HG03039 (cell line): ENCODE data around the gene MLN.
A peak's percentile ranks its signal among the peaks of the same experiment; 100 is the strongest.

ENCODE experiments used
- ATAC-seq: cut with Tn5 transposase; IDR thresholded peaks from one replicate; pipeline ENCODE4 v1.9.1; 2021; ENCODE audit warnings: mild to moderate bottlenecking, moderate library complexity; ENCODE audit not compliant: unreplicated experiment

The MLN gene

GRCh38 chr6:33790379-33790778 lies 13.4 kb downstream of the MLN start:
- no peak for ATAC-seq

DNA sequence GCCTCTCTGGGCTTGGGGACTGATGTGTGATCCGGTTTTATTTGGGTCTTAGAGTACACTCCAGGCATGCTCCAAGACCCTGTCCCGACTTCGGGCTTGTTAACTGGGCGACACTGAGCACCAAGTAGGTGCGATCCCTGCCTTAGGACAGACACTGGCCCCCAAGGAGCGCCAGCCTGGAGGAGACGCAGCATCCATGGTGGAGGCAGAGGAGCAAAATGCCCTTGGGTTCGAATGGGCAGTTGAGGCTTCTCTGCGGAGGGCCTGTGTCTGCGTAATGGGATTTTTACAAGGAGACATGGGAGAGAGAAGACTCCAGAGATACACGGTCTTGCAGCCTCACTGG lies 14.3 kb downstream of the MLN start:
- ATAC-seq: no peak

DNA sequence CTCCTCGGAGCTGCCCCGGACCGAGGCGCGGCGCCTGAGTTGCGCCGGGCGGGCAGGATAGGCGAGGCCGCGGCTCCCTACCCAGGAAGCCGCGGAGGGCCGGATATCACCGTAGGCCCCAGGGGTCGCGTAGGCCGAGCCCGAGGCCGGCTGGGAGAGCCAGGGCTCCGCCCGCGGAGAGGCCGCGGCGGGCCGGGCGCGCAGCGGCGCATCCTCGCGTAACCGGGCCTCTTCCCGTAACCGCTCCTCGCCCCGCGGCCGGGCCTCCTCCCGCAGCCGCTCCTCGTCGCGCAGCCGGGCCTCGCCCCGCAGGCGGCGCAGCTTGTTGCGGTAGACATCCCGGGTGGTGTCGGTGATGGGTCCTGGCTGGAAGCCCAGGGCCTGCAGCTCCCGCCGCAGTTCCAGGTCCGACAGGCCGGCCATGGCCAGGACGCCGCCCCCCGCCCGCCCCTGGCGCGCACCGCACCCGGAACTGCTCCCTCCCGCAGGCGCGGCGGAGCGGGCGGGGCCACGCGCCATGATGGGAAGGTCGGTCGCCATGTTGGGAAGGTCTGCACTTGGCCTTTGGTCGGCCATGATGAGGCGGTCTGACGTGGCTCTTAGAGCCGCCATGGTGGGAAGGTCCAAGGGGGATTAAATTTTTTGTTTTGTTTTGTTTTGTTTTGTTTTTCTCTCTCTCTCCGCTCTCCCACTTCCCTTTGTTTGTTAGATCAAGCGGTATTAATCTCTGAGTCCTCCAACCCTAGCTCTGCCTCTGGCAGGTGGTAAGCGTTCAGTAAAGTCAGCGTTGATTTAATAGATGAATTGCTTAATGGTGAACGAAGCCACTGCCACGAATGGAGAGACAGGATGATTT lies 14.9 kb downstream of the MLN start, which contains the start of gene LEMD2:
Gene LEMD2, minus strand, starts transcription at position 437 of the 856 bp plus-strand sequence. Its CDS starts 14 bp downstream, at position 423.
- peak; percentile 81 for ATAC-seq

- ATAC-seq: peak; percentile 33
Observed at GRCh38 chr6:33787954-33788693, 15.7 kb downstream of the MLN start.

DNA sequence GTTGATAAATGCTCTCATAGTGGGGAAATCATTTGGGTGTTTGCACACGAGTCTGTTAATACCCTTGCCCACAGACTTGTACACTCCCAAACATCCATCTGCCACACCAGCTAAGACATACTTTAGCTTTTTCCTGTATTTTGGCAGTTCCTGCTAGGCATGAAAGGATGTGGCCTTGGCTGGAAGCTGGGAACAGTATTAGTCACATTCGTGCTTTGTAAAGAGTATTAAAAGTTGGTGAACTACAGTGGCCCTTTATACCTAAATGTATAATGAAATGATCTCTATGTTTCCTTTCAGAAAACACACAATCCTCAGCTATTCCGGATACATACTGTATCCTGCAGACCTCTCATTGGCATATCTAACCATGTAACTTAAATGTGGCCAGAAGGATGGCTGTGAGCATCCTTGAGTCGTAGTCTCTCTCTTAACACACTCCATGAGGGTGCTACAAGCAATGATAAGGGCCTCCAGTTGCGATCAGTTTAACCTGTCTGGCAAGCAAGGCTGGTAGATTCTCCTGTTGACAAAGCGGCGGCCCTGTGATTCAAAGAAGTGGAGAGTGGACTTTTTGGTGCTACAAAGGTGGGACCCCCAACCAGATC lies 16.4 kb downstream of the MLN start:
- no peak for ATAC-seq

- no peak for ATAC-seq
Observed at GRCh38 chr6:33786736-33787135, 17.1 kb downstream of the MLN start.

GRCh38 chr6:33785778-33786177 lies 18.0 kb downstream of the MLN start:
- ATAC-seq: no peak

DNA sequence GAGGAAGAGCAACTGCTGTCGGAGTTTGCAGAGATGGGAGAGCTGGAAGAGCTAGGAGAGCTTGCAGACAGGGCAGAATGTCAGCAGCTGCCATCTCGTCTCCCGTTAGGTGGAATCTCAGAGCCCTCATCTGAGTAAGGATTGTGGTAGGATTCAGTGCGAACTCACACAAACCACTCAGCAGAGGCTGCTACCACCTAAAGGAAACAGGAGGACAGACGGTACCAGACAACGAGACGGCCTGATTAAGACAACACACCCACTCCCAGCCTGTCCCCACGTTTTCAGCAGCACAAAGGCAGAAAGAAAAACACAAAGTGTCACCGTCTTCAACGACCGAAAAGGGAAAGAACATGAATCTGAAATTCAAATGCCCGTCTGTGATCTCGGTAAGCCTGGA lies 19.0 kb downstream of the MLN start:
- ATAC-seq: no peak

DNA sequence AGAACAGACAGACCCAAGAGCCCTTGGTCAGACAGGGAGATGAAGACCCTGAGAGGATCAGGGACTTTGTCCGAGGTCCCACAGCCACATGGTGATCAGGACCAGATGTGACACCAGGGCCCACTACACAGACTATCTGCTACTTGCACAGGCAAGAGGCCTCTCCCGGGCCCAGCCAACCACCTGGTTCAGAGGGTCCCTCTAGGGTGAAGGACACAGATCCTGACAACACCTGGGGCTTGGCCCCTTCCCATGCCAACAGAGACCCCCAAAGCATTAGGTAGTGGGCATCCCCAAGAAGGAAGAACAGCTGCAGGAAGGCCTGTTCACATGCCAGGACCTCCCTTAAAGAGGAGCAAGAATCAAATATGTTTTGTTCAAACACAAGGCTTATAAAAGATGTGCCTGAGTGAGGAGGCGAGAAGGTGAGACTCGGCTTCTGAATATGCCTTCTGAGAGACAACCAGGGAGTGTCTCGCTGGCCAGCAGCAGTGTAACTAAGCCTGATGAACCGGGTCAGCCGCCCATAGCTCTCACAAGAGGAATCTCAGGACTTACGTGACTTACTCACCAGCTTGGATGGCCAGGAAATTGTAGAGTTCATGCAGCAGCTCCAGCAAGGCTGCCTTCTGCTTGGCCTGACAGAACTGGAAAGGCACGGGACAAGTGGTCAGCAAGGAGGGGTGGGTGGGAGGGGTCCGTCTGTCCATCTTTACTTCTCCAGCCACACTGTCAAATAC lies 19.9 kb downstream of the MLN start:
- no peak for ATAC-seq

- ATAC-seq: no peak
Observed at GRCh38 chr6:33782561-33782960, 21.2 kb downstream of the MLN start.

GRCh38 chr6:33781131-33781975 lies 22.4 kb downstream of the MLN start:
- ATAC-seq: no peak

GRCh38 chr6:33779895-33780294 lies 23.9 kb downstream of the MLN start:
- no peak for ATAC-seq

DNA sequence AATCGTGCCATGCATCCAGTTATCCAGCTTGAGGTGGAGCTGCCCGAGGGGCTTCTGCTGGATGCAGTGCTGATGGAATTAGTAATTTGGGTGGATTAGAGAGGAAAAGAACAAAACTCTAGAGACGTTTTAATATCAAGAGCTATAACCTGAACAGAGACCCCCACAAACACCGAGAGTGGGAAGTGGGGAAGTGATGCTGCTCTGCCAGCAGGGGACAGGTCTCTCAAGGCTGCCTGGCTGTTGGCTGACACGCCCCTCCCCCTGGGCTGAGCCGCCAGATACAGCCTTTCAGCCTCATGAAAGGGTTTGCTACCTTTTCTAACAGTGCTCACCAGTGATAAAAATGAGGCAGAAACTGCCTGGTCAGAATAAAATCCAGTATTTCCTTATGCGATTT lies 24.5 kb downstream of the MLN start:
- ATAC-seq: no peak

DNA sequence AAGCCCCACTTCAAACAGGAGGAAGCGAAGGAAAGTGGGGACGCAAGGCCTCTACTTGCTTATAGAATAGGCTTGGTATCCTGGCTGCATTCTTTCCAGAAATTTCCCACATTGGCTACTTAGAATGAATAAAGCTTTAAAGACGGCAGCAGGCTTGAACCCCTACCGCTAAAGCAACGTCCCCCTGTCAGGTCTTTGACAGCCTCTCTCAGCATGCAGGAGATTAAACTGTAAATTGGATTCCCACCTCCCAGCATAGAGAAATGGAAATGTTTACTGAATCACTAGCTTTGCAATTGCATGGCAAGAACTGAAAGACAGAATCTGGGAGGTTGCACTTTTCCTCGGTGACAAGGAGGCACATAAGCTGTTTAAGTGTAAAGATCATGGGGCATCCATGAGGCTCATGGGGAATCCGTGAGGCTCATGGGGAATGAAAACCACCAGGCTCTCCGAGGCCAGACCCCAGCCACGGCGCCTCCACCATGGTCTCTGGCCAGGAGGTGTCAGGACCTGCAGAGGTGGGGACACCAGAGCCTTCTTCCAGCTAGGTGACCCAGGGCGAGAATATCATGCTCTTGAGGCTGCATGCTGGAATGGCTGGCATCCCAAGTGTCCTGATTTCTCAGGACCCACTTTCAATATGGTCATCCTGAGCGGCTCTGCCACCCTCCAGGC lies 25.2 kb downstream of the MLN start:
- no peak for ATAC-seq

DNA sequence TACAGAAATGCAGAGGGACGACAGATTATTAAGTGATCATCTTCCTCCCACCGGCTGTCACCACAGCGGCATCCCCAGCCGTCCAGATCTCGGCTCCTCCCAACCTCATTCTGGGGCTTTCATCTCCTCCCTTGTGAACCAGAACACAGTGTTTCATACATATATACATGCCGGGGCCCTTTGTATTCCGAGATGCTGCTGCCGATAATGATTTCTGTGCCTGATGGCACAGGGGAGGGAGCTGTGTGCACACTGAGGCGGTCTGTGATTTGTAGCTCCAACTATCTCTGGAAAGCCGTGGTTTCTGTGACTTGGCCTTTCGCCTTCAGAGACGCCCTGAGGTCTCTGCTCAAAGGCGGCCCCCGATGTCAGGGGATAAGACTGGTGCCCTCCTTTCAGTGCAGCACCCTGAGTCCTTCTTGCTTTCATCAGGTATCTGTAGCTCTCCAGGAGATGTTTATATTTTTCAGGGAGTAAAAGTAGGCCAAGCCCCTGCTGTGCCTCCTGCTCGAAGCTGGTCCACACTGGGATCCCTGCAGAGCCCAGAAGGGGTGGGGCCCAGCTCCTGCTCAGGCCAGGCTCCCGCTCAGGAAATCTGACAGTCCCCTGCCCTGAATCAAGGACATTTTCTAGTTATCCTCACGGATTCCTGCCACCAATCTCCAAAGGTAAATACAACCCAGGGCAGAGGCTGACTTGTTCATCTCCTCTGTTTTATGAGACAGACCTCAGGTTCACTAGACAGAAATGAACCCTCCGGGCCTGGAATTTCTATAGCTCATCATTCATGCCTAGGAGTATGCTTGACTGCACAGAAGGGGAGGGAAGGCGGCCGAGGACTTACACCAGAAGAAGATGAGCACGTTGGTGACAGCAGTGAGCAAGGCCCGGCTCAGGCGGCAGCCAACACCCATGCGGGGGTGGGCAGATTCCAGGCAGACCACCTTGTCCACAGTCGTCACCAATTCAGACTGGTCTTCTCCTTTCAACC lies 26.1 kb downstream of the MLN start:
- no peak for ATAC-seq

DNA sequence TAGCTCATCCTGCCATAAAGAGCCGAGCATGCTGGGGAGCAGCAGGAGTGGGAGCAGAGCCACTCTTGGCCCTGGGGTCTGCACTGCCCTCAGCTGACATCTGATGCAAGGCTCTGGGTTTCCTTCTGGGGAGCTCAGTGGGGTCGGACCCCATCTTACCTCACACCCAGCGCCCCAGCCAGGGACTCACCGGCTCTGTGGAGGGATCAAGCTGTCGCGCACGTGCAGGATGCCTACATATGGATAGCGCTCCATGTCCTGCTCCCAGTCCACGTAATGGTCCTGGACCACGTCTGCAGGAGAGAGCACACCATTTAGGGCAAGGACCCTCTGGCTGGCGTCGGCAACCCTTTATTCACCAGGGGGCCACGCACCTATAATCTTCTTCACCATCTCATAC lies 27.0 kb downstream of the MLN start:
- ATAC-seq: no peak

- ATAC-seq: no peak
Observed at GRCh38 chr6:33776186-33776585, 27.6 kb downstream of the MLN start.

- no peak for ATAC-seq
Observed at GRCh38 chr6:33774774-33775173, 29.0 kb downstream of the MLN start.
